HG03108 (cell line): Measurements from ENCODE around the gene DOCK4.

Source experiments
- ATAC-seq: cut with Tn5 transposase; IDR thresholded peaks from one replicate; pipeline ENCODE4 v1.9.1; 2021; ENCODE audit warnings: moderate library complexity; ENCODE audit not compliant: unreplicated experiment

DOCK4 gene

GRCh38 chr7:112084520-112084971, 121.7 kb downstream of the DOCK4 start:
- ATAC-seq, result peak; percentile 64

- no peak for ATAC-seq
Measured at GRCh38 chr7:112083776-112084355, 122.3 kb downstream of the DOCK4 start.

- ATAC-seq, result no peak
Measured at GRCh38 chr7:112082306-112082705, 123.9 kb downstream of the DOCK4 start.

- ATAC-seq, result no peak
Measured at GRCh38 chr7:112081778-112082177, 124.4 kb downstream of the DOCK4 start.

GRCh38 chr7:112080978-112081377, 125.2 kb downstream of the DOCK4 start:
- ATAC-seq, result no peak

- peak; percentile 83 for ATAC-seq
Measured at GRCh38 chr7:112080441-112080840, 125.8 kb downstream of the DOCK4 start.

- ATAC-seq, result no peak
Measured at GRCh38 chr7:112079673-112080072, 126.5 kb downstream of the DOCK4 start.

GRCh38 chr7:112079122-112079521, 127.1 kb downstream of the DOCK4 start:
- ATAC-seq, result no peak

- ATAC-seq, result no peak
Measured at GRCh38 chr7:112076324-112076723, 129.9 kb downstream of the DOCK4 start.

GRCh38 chr7:112074464-112074863, 131.7 kb downstream of the DOCK4 start:
- ATAC-seq, result no peak

GRCh38 chr7:112073530-112073929, 132.7 kb downstream of the DOCK4 start:
- no peak for ATAC-seq

- ATAC-seq, result no peak
Measured at GRCh38 chr7:112072541-112073245, 133.5 kb downstream of the DOCK4 start.

- ATAC-seq, result no peak
Measured at GRCh38 chr7:112071856-112072255, 134.3 kb downstream of the DOCK4 start.

GRCh38 chr7:112070674-112071256, 135.4 kb downstream of the DOCK4 start:
- ATAC-seq, result no peak

- no peak for ATAC-seq
Measured at GRCh38 chr7:112069879-112070321, 136.3 kb downstream of the DOCK4 start.

- ATAC-seq, result no peak
Measured at GRCh38 chr7:112068967-112069366, 137.2 kb downstream of the DOCK4 start.

- no peak for ATAC-seq
Measured at GRCh38 chr7:112067632-112068540, 138.3 kb downstream of the DOCK4 start.

- no peak for ATAC-seq
Measured at GRCh38 chr7:112067200-112067599, 139.0 kb downstream of the DOCK4 start.

GRCh38 chr7:112065758-112066157, 140.4 kb downstream of the DOCK4 start:
- no peak for ATAC-seq

GRCh38 chr7:112064627-112065385, 141.4 kb downstream of the DOCK4 start:
- no peak for ATAC-seq
